HG02588 (cell line): ENCODE data around the gene RPL4.

Experiments
- ATAC-seq: cut with Tn5 transposase; IDR thresholded peaks from one replicate; pipeline ENCODE4 v1.9.1; 2021; ENCODE audit warnings: mild to moderate bottlenecking, moderate library complexity; ENCODE audit not compliant: unreplicated experiment

Gene RPL4

GRCh38 chr15:66459818-66460615, 44.6 kb downstream of the RPL4 start:
- ATAC-seq = no peak

DNA sequence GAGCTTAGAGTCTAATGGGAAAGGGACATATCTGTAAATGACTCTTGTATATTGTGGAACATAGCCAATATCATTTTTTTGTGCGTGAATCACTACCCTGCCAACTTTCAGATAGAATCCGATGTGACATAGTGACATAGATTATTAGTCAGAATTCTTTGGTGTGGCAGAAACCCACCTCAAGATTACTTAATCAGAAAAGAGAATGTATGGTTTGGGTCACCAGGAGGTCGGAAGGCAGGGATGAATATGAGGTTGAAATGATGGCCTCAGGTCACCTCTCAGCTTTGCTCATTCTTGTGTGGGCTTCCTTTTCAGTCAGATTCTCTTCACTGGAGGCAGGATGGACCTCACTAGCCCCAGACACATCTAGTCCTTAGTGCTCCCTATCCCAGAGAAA, 48.4 kb downstream of the RPL4 start:
- no peak for ATAC-seq

DNA sequence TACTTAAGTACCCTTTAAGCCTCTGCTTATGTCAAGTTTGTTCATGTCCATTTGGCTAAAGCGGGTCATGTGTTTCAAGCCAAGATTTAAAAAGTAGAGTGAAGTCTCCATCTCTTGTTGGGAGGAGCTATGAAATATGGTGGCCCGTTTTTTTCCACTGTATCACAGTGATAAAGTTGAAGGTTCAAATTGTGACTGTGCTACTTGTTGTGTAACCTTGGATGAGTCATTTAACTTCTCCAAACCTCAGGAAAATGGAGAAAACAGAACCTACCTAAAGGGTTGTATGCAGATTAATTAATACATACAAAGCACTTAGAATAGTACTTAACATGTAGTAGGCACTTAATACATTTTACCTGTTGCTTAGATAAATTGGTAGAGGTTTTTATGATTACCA, 50.5 kb downstream of the RPL4 start:
- no peak for ATAC-seq

GRCh38 chr15:66452971-66453580, 51.6 kb downstream of the RPL4 start:
- no peak for ATAC-seq

GRCh38 chr15:66452420-66452819, 52.2 kb downstream of the RPL4 start:
- no peak for ATAC-seq
